Skeletal muscle satellite cell (primary cell): Measurements from ENCODE around the gene ZNF775.

Experiments used
- H3K27me3 ChIP-seq: 2 replicates; pipeline ENCODE4 v1.7.0; 2013; ENCODE audit warnings: low read length; ENCODE audit not compliant: control insufficient read depth, insufficient read depth
- H3K36me3 ChIP-seq: 2 replicates; pipeline ENCODE4 v1.7.0; 2013; ENCODE audit warnings: mild to moderate bottlenecking, control low read depth, low read length; ENCODE audit not compliant: insufficient read depth
- H3K4me1 ChIP-seq: 2 replicates; pipeline ENCODE4 v1.7.0; 2013; ENCODE audit warnings: low read length; ENCODE audit not compliant: control insufficient read depth, insufficient read depth
- H3K4me2 ChIP-seq: 2 replicates; pipeline ENCODE4 v1.7.0; 2013; ENCODE audit warnings: mild to moderate bottlenecking, low read length
- H3K4me3 ChIP-seq: 2 replicates; pipeline ENCODE4 v1.7.0; 2013; ENCODE audit warnings: low read length
- H3K9ac ChIP-seq: 2 replicates; pipeline ENCODE4 v1.7.0; 2013; ENCODE audit warnings: mild to moderate bottlenecking, low read depth, low read length, moderate library complexity
- H3K9me3 ChIP-seq: replicated peaks from 2 replicates; pipeline ENCODE4 v1.7.0; 2013; ENCODE audit warnings: mild to moderate bottlenecking, control low read depth, low read length

ZNF775 gene

DNA sequence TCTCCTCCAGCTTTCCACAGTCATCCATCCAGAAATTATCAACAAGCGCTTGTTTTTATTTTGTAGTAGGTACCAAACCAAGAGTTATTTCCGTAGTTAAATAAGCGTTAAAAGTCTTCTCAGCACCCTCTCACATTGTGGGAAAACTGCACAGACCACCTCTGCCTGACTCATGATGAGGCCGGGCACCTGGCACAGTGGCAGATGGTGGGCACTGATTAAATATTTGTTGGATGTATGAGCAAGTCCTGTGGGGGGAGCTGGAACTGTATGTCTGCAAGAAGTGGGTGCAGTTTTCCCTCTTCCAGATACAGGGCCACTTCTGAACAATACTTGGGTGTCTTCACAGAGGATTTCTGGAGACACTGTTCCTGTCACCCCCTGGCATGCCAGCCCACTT lies 15.8 kb upstream of the ZNF775 start:
- Histone ChIP-seq H3K4me2 (no peak overlapping the region), H3K4me1 (peaks cover 9% of the 10 kb centered on the region), H3K4me3 (no peak overlapping the region), H3K9me3 (no peaks in the 10 kb centered on the region), H3K27me3 (peaks cover 9% of the 10 kb centered on the region), H3K9ac (no peak overlapping the region), H3K36me3 (no peaks in the 10 kb centered on the region)

DNA sequence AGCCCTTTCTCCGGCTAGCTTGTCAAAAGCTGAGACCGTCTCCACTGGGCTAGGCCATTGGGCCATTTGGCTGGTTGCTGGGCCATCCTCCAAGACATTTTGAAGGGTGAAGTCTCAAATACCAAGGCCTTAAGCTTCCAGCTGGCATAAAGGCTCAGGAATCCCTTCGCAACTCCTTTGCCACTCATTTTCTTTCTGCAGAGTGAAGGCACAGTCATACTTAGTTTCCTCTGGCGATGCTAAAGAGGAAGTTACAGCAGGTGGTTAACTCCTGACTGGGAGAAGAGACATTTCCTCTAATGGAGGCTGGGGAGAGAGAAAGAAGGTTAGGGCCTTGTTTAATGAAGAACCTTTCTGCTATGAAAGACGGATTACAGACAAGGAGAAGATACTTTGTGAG lies 15.3 kb upstream of the ZNF775 start:
- H3K4me2 ChIP-seq = no peak overlapping the region
- peaks cover 9% of the 10 kb centered on the region for H3K27me3 ChIP-seq
- no peaks in the 10 kb centered on the region for H3K9me3 ChIP-seq
- H3K4me3 ChIP-seq = no peak overlapping the region
- no peaks in the 10 kb centered on the region for H3K36me3 ChIP-seq
- H3K9ac ChIP-seq = no peak overlapping the region
- peaks cover 9% of the 10 kb centered on the region for H3K4me1 ChIP-seq

DNA sequence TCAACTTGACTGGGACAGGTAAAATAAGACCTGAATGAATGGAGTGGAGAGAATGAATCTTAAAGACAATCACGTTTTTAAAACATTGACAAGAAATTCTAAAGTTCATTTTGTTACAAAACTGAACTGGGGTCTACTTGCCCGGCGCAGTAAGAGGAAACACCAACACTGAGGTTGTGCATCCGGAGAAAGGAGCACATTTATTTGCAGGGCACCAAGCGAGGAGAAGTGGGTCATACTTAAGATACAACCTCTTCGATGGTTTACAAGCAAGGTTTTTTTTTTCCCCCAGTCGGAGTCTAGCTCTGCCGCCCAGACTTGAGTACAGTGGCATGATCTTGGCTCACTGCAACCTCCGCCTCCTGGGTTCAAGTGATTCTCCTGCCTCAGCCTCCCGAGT lies 13.9 kb upstream of the ZNF775 start:
- no peaks in the 10 kb centered on the region for H3K36me3 ChIP-seq
- H3K9ac ChIP-seq = no peak overlapping the region
- H3K4me2 ChIP-seq = no peak overlapping the region
- H3K27me3 ChIP-seq = peaks cover 9% of the 10 kb centered on the region
- peaks cover 16% of the 10 kb centered on the region for H3K4me1 ChIP-seq
- no peaks in the 10 kb centered on the region for H3K9me3 ChIP-seq
- no peak overlapping the region for H3K4me3 ChIP-seq

DNA sequence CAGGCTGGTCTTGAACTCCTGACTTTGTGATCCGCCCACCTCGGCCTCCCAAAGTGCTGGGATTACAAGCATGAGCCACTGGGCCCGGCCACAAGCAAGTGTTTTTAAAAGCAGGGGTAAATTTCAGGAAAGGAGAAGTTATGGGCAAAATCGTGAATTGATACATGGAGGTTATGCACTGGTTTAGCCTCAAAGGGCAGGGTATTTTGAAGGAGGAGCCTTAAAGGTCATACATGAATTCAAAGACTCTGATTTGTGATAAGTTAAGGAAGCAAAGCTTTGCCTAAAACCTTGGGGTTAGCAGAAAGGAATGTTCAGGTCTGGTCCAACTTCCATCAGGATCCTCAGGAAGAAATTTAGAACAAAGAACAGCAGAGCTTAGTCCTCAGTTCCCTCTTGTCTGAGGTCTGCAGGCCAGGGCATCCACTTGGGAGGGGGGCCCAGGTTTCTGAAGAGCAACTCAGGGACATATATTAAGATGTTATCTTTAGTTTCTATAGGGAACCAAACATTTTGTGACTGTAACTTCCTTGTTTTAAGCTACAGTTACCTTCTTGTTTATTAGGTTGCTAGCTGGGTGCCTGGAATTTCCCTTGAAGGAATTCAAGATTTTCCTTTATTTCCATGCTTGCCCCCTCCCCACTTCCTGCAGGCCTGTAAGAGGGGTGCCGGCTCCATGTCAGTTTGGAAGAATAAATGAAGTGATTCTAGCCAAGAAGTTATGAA lies 13.3 kb upstream of the ZNF775 start:
- peaks cover 9% of the 10 kb centered on the region for H3K27me3 ChIP-seq
- H3K36me3 ChIP-seq = no peaks in the 10 kb centered on the region
- peaks cover 21% of the 10 kb centered on the region for H3K4me1 ChIP-seq
- no peak overlapping the region for H3K4me3 ChIP-seq
- H3K4me2 ChIP-seq = no peak overlapping the region
- no peaks in the 10 kb centered on the region for H3K9me3 ChIP-seq
- H3K9ac ChIP-seq = no peak overlapping the region

DNA sequence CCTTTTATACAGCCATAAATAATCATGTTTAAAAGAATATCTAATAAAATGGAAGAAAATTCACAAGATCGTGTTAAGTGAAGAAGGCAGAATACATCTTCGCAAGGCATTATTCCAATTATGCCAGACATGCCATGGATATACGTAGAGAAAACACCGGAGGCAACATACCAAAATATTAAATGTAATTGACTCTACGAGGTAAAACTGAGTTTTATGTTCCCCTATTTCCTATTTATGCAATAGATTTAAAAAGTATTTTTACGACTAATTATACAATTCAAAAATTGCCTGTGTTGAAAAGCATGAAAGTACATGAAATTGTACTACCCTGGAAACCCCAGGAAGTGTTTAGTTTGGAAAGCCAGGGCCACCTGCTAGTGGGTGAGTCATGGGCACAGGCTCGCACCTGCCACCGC lies 11.4 kb upstream of the ZNF775 start:
- Histone ChIP-seq H3K9ac (peak overlapping the region; percentile 90), H3K36me3 (peaks cover 14% of the 10 kb centered on the region), H3K4me3 (peak overlapping the region; percentile 95), H3K4me1 (peaks cover 26% of the 10 kb centered on the region), H3K27me3 (peaks cover 5% of the 10 kb centered on the region), H3K4me2 (peak overlapping the region; percentile 93), H3K9me3 (no peaks in the 10 kb centered on the region)

DNA sequence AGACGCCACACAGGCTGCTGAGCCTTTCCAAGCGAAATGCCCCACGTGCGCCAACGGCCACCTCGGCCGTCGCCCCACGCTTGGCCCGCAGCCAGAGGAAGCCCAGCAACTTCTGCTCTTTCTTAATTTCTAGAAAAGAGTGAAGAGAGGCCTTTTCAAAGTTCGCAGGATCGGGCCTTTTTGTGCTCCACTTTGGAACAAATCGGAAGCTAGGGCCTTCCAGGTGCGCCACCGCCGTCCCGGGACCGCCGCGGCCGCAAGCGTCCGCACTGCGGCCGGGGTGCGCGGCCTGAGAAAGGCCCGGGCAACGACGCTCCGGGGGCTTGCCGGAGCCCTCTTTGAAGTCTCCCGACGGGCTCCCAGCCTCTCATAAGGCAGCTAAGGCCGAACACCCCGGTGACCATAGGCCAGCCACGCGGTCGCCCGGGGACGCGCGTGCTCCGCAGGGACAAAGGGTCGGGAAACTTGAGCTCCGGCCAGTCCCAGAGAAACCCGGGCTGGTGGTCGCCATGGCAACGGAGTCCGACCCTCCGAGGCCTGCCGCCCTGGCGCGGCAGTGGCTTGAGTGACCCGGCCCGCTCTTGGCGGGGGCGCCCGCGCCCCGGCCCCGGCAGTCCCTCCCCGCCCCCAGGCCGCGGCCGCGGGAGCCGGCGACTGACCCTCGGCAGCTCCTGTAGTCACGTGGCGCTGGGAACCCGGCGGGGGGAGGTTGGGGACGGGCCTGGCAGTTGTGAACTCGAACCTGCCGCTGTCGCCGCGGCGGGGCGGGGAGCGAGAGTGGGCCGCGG lies 10.8 kb upstream of the ZNF775 start, which contains the start of gene REPIN1:
Gene REPIN1, plus strand, starts transcription at position 727 of the 788 bp plus-strand sequence. CDS start 890 bp downstream, outside the sequence.
- Histone ChIP-seq H3K36me3 (peaks cover 20% of the 10 kb centered on the region), H3K27me3 (no peaks in the 10 kb centered on the region), H3K4me2 (peak within 1 kb of the TSS; percentile 93), H3K9ac (peak within 1 kb of the TSS; percentile 90), H3K4me1 (peaks cover 26% of the 10 kb centered on the region), H3K4me3 (peak within 1 kb of the TSS; percentile 95), H3K9me3 (no peaks in the 10 kb centered on the region)

DNA sequence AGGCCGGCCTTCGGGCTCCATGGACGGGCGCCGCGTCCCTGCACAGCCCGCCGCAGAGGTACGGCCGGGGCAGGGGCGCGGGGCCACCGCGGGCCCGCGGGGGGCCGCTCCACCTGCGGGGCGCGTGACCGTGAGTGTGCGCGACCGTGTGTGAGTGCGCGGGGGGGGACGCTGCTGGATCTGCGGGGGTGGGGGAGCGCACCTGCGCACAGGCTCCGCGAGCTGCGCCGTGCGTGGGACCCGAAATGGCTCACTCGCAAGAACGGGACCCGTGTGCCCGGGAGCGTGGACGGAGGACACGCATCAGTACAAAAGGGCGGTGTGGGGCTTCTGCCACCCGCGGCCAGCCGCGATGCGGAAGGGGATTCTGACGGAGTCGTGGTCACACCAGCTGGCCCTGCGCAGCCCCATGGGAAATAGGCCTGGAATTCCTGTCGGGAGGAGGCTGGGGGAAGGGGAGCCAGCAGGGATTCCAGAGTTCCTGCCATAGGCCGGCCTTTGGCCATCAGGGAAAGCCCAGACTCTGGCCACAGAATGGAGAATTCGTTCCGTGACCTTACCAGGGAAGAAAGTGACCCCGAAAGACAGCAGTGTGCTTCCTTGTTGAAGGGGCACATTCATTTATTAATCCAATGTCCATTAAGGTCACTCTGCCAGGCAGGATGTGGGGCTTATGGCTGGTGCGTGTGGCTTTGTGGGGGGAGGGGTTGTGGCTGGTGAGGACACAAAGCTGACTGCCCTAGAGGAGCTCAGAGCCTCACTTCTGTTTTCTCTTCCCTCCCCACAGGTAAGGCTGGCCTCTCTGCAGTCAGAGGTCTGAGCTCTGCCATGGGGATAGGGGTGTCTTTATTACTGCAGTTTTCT lies 10.0 kb upstream of the ZNF775 start:
- Histone ChIP-seq H3K36me3 (peaks cover 27% of the 10 kb centered on the region), H3K9me3 (no peaks in the 10 kb centered on the region), H3K4me2 (peak overlapping the region; percentile 93), H3K27me3 (no peaks in the 10 kb centered on the region), H3K9ac (peak overlapping the region; percentile 90), H3K4me1 (peaks cover 26% of the 10 kb centered on the region), H3K4me3 (peak overlapping the region; percentile 95)

DNA sequence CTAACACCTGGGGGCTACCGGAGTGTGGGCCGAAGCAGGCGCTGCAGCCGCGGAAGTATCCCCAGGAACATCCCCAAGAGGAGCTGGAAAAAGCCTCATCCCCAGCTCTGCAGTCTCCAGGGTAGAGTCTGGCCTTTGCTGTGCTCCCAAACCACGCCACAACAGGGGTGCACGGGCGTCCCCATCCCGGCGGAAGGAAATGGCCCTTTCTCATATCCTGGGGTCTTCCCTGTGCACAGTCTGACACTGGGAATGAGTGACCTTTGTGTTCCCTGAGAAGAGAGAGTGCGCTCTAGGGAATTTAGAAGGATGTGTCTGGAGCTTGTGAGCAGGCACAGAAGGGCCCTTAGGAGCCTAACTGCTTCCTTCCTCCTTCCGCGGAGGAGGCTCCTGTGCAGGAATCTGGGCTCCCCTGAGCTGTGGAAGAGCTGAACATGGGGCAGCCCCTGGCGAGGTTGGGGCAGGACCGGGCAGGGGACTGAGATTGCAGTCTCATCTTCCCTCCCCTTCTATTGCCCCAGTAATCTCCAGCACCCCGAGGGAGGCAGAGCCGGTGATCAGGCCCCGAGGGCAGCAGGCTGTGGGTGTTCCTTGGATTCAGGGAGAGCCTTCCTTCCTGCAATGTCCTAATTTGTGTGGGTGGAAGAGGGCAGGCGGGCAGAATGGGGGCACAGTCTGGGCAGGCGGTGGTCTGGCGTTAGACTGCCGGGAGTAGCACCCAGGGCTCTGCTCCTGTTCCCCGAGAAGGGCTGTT lies 9.2 kb upstream of the ZNF775 start:
- Histone ChIP-seq H3K4me1 (peaks cover 26% of the 10 kb centered on the region), H3K9me3 (no peaks in the 10 kb centered on the region), H3K9ac (peak overlapping the region; percentile 90), H3K36me3 (peaks cover 32% of the 10 kb centered on the region), H3K4me2 (peak overlapping the region; percentile 93), H3K4me3 (peak overlapping the region; percentile 95), H3K27me3 (no peaks in the 10 kb centered on the region)

DNA sequence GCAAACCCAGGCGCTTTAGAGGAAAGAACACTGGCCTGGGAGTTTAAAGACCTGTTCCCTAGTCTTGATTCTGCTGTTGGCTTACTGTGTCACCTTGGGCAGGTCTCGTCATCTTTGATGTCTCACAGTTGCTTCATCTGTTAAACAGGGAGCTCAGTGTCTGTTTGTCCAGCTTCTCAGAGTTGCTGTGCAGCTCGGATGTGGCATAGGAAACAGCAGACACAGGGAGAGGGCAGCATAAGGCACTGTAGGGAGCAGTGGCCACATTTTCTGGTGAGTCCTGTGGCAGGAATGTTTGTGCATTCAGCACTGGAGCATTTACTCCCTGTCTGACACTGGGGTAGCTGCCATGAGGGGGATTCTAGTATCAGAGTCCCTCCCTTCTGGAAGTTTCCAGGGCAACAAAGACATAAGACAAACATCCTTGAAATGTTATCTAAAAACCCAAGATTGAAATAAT lies 8.5 kb upstream of the ZNF775 start:
- Histone ChIP-seq H3K4me1 (peaks cover 26% of the 10 kb centered on the region), H3K36me3 (peaks cover 32% of the 10 kb centered on the region), H3K4me3 (peak overlapping the region; percentile 95), H3K27me3 (no peaks in the 10 kb centered on the region), H3K9me3 (no peaks in the 10 kb centered on the region), H3K4me2 (peak overlapping the region; percentile 93), H3K9ac (peak overlapping the region; percentile 90)

DNA sequence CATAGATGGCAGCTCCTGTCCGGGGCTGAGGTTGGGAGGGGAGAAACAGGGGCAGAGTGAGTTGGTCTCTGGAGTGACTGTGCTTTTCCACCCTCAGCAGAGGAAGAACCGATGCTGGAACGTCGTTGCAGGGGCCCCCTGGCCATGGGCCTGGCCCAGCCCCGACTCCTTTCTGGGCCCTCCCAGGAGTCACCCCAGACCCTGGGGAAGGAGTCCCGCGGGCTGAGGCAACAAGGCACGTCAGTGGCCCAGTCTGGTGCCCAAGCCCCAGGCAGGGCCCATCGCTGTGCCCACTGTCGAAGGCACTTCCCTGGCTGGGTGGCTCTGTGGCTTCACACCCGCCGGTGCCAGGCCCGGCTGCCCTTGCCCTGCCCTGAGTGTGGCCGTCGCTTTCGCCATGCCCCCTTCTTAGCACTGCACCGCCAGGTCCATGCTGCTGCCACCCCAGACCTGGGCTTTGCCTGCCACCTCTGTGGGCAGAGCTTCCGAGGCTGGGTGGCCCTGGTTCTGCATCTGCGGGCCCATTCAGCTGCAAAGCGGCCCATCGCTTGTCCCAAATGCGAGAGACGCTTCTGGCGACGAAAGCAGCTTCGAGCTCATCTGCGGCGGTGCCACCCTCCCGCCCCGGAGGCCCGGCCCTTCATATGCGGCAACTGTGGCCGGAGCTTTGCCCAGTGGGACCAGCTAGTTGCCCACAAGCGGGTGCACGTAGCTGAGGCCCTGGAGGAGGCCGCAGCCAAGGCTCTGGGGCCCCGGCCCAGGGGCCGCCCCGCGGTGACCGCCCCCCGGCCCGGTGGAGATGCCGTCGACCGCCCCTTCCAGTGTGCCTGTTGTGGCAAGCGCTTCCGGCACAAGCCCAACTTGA lies 7.8 kb upstream of the ZNF775 start:
- H3K9me3 ChIP-seq = no peaks in the 10 kb centered on the region
- peak overlapping the region; percentile 93 for H3K4me2 ChIP-seq
- peaks cover 32% of the 10 kb centered on the region for H3K36me3 ChIP-seq
- peak overlapping the region; percentile 24 for H3K9ac ChIP-seq
- H3K27me3 ChIP-seq = no peaks in the 10 kb centered on the region
- H3K4me1 ChIP-seq = peaks cover 26% of the 10 kb centered on the region
- no peak overlapping the region for H3K4me3 ChIP-seq
